ENCODE measurements around the gene TSSK3. TPM values are rescaled to one million over a fixed set of nuclear protein-coding genes. Genes with fewer than 3 reads are reported as not detected.

TSSK3 gene, protein sequence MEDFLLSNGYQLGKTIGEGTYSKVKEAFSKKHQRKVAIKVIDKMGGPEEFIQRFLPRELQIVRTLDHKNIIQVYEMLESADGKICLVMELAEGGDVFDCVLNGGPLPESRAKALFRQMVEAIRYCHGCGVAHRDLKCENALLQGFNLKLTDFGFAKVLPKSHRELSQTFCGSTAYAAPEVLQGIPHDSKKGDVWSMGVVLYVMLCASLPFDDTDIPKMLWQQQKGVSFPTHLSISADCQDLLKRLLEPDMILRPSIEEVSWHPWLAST
- total RNA-seq, result 0.13 TPM in 1 of 2 replicates, not detected in the other

DNA sequence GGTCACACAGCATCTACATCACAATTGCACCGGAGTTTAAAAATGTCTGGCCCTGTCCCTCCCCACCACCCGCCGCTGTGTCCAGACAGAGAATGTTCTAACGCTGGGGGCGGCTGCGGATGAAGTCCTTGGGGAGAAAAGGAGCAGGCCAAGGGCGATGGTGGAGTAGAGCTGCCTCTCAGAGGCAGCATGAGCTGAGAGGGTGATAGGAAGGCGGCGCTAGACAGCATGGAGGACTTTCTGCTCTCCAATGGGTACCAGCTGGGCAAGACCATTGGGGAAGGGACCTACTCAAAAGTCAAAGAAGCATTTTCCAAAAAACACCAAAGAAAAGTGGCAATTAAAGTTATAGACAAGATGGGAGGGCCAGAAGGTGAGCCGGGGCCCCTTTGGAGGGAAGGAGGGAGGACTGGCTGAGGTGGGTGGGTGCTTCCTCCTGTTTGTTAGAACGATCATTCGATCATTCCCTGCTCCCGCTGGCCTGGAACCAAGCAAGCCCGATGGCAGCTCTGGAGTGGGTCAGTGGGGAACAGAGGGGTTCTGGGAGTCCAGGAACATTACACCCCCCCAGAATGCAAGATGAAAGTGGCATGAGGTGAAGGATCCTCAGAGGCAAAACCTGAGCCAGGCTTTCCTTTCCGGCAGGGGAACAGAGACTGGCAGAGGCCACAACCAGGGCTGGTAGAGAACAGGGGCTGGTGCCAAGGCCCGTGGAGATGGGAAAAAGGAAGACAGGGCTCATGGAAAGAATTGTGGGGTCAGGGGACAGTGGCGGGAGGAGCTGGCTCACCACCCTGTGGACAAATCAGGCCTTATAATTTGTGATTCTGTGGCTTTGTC is at the start of gene TSSK3, which contains the start of gene FAM229A:
Gene TSSK3 (plus strand): TSS at position 66 of the 840 bp plus-strand sequence. CDS start 163 bp downstream, at position 229.
Gene FAM229A (minus strand): TSS at position 12 of the 840 bp plus-strand sequence. CDS start 394 bp downstream, outside the sequence.

GRCh38 chr1:32335790-32336590 is 26.3 kb upstream of the TSSK3 start, which contains the start of gene MARCKSL1:
MARCKSL1 (minus strand) TSS chr1:32336233; CDS start chr1:32336033, 200 bp downstream.

DNA sequence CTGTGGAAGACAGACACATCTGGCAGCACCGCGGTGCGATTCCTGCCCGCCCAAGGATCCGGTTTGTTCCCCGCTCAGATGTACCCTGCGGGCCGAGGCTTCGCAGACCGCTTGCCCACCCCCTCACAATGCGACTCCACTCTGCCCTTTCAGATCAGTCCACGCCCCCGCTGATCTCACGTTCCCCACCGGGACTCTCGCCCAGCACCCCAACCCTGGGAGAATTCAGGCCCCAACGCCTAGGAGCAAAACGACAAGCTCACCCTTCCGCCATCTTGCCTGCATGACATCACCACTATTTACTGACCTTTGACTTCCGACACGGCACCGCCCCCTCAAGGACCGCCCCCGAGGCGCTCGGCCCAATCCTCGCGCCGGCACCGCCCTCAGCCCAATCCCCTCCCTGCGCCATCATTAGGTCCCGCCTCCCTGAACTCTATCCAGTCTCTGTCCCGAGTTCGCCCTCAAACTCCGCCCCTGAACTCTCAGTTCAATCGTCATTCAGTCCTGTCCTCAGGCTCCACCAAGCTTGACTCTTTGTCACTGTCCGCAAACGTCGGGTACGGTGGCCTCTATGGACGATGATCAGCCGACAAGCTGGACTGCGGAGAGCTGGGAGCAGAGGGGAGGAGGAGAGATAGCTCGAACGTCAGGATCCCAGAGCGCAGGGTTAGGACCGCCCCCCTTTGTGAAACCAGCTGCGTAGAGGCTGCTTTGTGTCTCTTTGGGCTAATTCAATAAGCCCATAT is 32.0 kb downstream of the TSSK3 start, which contains the start of gene BSDC1:
Gene BSDC1 (minus strand): TSS at position 301 of the 749 bp plus-strand sequence. CDS start 27 bp downstream, at position 274.

Other genes starting within 250 kb of the TSSK3 start
- gene TXLNA, start 182.9 kb upstream of the TSSK3 start, total RNA-seq, result 54.2 and 71.9 TPM in 2 replicates
- gene CCDC28B, start 161.9 kb upstream of the TSSK3 start, total RNA-seq, result 13.9 and 16.3 TPM in 2 replicates
- gene IQCC, start 156.9 kb upstream of the TSSK3 start, total RNA-seq, result 1.1 and 1.8 TPM in 2 replicates
- not detected in 2 replicates for gene DCDC2B, start 153.4 kb upstream of the TSSK3 start, total RNA-seq
- 10.7 and 13.8 TPM in 2 replicates for gene TMEM234, start 140.2 kb upstream of the TSSK3 start, total RNA-seq
- gene EIF3I, start 140.1 kb upstream of the TSSK3 start, total RNA-seq, result 260 and 269 TPM in 2 replicates
- gene FAM167B, start 115.3 kb upstream of the TSSK3 start, total RNA-seq, result 7.8 and 23.5 TPM in 2 replicates
- gene LCK, start 111.3 kb upstream of the TSSK3 start, total RNA-seq, result 0.16 TPM in 1 of 2 replicates, not detected in the other
- gene HDAC1, start 70.5 kb upstream of the TSSK3 start, total RNA-seq, result 175 and 184 TPM in 2 replicates
- 63.9 and 129 TPM in 2 replicates for gene MARCKSL1, start 26.3 kb upstream of the TSSK3 start, total RNA-seq
- gene FAM229A, start 54 bp upstream of the TSSK3 start, total RNA-seq, result 0.65 and 1.4 TPM in 2 replicates
- 40.8 and 65.2 TPM in 2 replicates for gene BSDC1, start 31.9 kb downstream of the TSSK3 start, total RNA-seq
- 0.06 TPM in 1 of 2 replicates, not detected in the other for gene ZBTB8B, start 102.5 kb downstream of the TSSK3 start, total RNA-seq
- 4.7 and 10.1 TPM in 2 replicates for gene ZBTB8A, start 176.9 kb downstream of the TSSK3 start, total RNA-seq